ENCODE data around the gene XXYLT1.
A peak's percentile ranks its signal among the peaks of the same experiment; 100 is the strongest.

The XXYLT1 gene

GRCh38 chr3:195266428-195266827 is 4.5 kb downstream of the XXYLT1 start:
- DNase-seq (ENCODE audit: low read depth, low spot score): no peak

DNA sequence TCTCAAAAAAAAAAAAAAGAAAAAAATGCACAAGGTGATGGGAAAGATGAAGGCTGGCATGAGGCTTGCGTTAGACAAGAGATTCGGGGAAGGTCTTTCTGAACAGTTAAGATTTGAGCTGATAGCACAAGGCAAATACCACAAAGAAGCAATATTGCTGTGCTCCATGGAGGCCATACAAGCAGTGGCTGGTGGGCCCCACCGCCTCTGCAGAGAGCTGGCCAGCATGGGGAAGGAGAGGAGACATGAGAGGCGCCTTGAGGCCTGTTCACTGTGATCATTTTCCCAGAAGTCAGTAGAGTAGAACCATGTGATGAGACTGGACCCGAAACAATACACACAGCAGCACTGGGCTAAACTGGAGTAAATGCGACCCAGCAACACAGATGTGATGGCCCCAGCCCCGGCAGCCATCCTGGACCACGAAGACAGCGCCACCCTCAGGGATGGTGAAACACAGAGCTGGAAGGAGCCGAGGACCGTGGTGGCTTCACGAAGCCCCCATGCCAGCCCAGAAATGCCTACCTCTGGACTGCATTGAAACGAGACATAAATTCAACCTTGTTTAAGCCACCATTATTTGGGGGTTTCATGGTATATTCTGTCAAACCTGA is 5.5 kb downstream of the XXYLT1 start:
- DNase-seq (ENCODE audit: low read depth, low spot score): no peak

DNA sequence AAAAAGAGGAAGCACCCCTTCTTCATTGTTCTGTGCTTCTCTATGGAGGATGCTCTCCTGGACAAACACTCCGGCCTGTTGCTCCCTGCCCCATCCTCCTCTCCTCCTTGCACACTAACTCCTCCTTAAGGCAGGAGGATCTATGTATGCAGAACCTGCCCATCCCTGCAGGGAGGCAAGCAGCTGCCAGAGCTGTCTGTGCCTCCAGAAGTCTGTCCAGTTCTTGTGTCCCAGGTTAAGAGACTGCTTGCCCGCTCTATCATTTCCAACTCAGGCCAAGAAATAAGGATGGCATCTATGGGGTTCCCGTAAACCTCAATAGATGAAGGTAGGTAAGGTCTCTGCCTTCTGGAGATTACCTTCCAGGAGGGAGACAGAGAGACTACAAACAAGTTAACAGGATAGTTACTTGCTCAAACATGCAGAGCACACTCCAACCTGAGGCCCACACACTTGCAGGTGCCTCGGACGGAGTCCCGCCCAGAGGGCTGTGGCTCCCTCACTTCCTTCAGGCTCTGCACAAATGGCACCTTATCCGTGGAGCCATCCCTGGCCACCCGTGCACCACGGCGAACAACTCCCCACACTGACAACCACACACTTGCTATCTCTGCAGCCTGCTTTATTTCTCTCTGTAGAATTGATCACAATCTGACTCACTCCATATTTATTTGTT is 6.9 kb downstream of the XXYLT1 start:
- DNase-seq (ENCODE audit: low read depth, low spot score): no peak

DNA sequence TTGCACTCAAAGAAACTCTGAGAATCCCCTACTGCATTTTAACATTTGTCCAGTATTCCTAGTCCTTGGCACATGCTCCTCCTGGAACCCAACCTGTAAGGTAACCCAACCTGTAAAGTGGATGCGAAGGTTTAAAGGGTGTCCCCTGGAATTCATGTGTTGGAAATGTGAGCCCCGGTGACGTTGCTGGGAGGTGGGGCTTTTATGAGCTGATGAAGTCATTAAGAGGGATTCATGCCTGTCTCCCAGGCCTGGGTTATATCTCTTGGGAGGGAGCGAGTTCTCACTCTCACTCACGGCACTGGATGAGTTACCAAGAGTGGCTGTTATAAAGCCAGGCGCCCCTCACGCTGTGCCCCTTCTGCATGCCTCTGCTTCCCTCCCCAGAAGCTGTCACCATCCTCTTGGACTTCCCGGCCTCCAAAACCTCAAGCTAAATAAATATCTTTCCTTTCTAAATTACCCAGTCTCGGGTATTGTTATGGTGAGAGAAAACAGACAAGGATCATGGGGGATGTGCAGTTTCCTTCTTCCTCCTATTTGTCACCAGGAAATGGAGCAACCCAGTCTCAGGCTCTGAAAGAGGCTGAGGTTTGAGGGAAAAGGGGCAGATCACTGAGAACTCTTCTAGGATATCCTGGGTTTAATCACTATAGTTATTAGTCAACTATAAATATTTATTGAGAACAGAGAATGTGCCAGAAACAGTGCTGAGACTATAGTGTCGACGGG is 7.6 kb downstream of the XXYLT1 start:
- no peak for DNase-seq (ENCODE audit: low read depth, low spot score)

GRCh38 chr3:195261925-195262324 is 9.0 kb downstream of the XXYLT1 start:
- no peak for DNase-seq (ENCODE audit: low read depth, low spot score)

GRCh38 chr3:195260280-195260905 is 10.6 kb downstream of the XXYLT1 start:
- peak; percentile 75 for DNase-seq (ENCODE audit: low read depth, low spot score)

DNA sequence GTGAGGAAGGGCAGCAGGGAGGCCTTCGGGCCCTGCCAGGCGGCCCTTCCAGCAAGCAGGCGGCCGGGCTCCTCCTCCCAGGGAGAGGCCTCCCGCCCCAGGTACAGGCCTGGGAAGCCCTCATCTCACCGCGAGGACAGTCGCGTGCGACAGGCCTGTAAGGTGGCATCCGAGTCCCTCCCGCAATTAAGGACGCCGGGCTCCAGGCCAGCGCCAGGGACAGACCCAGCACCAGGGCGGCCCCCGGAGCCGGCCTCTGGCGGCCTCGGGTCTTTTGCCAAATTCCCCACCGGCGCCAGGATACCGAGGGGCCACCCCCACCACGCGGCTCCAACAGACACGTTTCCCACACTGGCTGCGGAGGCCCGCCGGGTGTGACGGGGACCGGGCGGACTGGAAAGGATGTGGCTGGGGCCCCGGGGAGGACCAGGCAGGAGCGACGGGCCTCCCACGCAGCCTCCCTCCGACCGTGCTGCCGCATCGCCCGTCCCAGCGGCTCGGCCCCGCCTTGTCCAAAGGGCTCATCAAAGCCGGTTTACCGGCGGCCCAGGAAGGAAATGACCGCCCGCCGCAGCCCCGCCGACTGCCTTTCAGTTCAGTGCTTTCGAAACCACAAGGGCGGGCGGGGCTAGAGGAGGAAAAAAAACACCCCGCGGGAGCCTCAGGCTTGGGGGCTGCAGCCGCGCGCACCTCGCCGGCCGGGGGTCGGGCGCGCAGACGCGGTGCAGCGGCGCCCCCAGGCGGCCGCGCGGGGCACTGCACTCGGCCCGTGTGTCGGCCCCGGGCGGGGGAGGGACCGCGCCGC is 11.3 kb downstream of the XXYLT1 start:
- peak; percentile 94 for DNase-seq (ENCODE audit: low read depth, low spot score)

GRCh38 chr3:195259154-195259474 is 11.8 kb downstream of the XXYLT1 start:
- DNase-seq (ENCODE audit: low read depth, low spot score): no peak

GRCh38 chr3:195258449-195259153 is 12.4 kb downstream of the XXYLT1 start:
- DNase-seq (ENCODE audit: low read depth, low spot score): no peak

DNA sequence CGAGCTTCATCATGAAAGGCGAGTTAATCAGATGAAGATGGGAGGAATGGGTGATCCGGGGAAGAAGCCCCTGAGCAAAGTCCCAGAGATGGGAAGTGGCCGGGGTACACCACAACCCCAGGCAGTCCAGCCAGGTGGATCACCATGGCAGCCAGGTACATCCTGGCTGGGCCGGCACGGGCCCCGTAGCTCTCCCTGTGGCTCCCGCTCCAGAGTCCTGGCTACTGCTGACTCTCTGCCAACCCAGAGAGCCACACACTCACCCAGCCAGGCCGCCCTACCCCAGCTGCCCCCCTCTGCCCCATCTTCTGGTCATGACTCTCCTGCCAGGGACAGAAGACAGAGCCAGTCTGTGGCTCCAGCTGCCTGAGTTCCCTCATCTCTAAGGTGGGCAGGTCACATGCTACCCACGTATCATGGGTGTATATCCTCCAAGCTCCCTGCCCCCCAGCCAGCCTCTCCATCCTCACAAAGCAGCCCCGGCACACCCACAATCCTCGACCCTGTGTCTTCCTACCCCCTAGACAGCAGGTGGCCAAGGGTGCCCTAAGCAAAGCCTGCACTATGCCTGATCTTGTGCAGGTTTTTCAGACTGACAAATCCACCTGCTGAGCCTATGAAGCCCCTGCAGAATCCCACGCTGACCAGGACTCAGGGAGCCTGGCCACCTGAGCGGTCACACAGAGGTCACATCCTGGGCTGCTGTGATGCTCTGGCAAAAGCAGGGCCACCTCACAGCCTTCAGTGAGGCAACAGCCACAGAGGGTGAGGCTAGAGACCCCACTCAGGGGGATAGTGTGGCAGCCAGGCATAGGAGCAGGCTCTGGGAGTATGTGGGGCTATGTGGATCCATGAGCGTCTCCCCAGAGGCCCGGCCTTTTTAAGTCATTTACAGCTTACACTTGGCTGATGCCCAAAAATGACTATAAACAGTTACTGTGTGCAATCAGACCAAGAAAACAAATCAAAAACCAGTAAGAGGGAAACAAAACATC is 13.2 kb downstream of the XXYLT1 start:
- no peak for DNase-seq (ENCODE audit: low read depth, low spot score)

DNA sequence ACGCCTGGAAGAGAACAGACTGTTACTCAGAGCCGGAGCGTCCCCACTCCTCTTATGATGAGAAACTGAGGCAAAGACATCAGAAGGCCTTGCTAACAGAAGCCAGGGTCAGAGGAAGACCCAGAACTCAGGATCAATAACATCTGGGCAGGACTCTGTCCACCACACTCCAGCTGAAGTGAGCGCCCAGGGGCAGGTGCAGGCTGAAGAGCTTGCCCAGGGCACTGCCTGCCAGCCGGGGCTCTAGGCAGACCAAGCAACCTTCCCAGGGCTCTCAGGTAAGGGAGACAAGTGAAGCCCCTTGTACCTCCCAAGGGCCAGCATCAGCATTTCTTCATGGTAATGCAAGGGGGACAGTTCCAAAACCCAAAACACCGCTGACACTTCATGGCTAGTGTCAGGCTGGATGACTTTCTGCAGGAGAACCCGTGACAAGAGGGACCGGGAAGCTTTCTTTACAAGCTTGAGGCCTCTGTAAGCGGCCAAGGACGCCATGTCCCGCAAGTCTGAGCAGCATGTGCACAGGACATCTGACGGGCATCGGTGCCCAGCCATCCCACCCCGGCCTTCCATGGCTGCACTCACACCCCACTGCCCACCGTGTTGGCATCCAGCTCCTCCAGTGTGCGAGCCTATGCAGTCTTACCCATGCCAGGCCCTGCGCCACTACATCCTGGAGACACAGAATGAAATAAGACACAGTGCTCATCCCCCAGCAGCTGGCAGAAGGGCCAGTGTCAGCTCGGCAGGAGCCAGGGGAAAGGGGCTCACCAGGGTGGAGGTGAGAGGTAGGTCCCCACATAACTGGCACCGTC is 14.1 kb downstream of the XXYLT1 start:
- no peak for DNase-seq (ENCODE audit: low read depth, low spot score)

- no peak for DNase-seq (ENCODE audit: low read depth, low spot score)
Observed at GRCh38 chr3:195255571-195256501, 15.1 kb downstream of the XXYLT1 start.

DNA sequence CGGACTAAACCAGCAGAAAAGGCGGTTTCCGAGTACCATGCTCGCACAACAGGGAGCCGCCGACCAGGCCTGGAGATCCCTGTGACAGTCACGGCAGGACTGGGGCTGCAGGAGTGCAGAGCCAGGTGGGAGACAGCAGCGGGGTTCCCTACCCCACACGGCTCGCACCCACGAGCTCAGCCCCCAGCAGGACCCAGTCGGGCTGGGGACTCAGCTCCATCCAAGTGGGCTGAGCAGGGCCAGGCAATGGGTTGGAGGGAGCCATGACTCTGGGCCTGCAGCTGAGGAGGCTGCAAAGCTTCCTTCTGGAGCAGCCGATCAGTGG is 15.8 kb downstream of the XXYLT1 start:
- DNase-seq (ENCODE audit: low read depth, low spot score): no peak

DNA sequence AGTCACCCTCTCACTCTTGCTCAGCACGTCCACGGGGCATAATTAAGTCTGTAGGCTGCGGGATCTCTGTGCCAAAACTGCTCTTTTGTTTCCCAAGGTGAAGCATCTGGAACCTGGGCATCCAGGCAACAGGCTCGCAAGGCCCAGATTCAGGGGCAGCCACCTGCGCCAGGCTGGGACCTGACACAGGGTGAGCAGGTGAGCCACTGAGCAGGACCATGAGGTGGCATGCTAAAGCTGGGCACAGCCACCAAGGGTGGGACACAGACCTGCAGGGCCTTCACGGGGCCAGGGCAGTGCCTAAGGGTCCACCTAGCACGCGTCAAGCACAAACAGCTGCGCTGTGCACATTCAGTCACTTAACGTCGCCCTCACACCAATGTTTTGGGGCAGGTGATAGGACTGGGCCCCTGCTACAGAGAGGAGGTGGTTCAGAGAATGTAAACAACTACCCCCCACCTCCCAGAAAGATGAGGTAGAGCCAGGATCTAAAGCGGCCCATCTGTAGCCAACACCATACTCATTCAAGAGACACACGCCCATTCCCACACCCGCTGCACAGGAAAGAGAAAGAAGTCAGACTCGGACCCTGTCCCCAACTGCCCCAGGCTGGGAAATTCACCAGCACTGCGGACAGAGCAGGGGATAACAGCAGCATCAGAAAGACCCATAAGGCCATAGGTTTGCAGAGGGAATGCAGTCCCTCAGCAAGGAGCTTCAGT is 16.3 kb downstream of the XXYLT1 start:
- DNase-seq (ENCODE audit: low read depth, low spot score): peak; percentile 72

- DNase-seq (ENCODE audit: low read depth, low spot score): peak; percentile 63
Observed at GRCh38 chr3:195253923-195254432, 17.0 kb downstream of the XXYLT1 start.

- DNase-seq (ENCODE audit: low read depth, low spot score): no peak
Observed at GRCh38 chr3:195251336-195252065, 19.5 kb downstream of the XXYLT1 start.

All from ELF-1 (cell line).